Stimulated activated CD4-positive, alpha-beta T cell treated with anti-CD3 and anti-CD28 coated beads, Interleukin-4, amount 100 ng/mL, for 48 hours (primary cell): ENCODE measurements around the gene ALOX12B.
A peak's percentile ranks its signal among the peaks of the same experiment; 100 is the strongest.

Experiments used
- DNase-seq, 2 donors: peaks; one replicate each; pipeline ENCODE4 v3.0.0-alpha.2; 2020; ENCODE audit warnings: low read depth in 2 of 2

Gene ALOX12B

GRCh38 chr17:8087075-8087951 lies at the start of gene ALOX12B:
Gene ALOX12B, minus strand, starts transcription at chr17:8087716. Its CDS starts 274 bp downstream, at chr17:8087442.
- no peak for DNase-seq

GRCh38 chr17:8133941-8134340 lies 46.4 kb upstream of the ALOX12B start:
- DNase-seq = no peak

DNA sequence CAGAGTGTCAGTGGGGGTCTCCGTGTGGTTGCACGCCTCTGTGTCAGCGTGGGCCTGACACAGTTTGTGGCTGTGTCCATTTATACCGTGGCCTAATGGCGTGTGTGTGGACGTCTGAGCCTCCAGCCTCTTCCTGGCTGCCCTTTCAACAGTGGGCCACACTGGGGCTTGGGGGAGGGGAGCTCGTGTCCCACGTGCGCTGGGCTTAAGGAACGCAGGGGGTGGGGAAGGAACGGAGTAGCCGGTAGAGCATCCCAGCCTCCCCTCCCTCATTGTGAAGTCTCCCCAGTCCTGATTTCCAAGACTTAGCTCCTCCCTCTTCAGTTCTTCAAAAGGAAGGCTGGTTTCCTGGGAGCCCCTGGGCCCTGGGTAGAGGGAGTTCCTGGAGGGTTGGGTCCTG lies 45.9 kb upstream of the ALOX12B start:
- no peak for DNase-seq

DNA sequence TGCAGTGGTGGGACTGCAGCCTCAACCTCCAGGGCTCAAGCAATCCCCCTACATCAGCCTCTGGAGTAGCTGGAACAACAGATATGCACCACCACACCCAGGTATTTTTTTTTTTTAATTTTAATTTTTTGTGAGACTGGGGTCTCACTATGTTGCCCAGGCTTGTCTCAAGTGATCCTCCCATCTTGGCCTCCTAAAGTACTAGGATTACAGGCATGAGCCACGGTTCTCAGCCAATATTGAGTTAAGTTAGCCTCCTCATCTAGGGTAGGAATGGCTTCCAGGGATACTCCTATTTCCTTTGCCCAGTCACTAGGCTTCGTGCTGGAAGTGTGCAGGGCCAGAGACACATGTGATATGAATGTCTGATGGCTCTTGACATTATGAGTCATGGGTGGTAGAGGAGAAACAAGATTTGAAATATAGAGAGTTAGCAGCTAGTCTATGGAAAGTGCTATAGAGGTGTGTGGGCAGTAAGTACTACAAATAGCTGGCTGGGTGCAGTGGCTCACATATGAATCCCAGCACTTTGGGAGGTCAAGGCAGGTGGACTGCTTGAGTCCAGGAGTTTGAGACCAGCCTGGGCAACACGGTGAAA lies 44.4 kb upstream of the ALOX12B start:
- DNase-seq = no peak

GRCh38 chr17:8128125-8128784 lies 40.7 kb upstream of the ALOX12B start:
- no peak for DNase-seq

DNA sequence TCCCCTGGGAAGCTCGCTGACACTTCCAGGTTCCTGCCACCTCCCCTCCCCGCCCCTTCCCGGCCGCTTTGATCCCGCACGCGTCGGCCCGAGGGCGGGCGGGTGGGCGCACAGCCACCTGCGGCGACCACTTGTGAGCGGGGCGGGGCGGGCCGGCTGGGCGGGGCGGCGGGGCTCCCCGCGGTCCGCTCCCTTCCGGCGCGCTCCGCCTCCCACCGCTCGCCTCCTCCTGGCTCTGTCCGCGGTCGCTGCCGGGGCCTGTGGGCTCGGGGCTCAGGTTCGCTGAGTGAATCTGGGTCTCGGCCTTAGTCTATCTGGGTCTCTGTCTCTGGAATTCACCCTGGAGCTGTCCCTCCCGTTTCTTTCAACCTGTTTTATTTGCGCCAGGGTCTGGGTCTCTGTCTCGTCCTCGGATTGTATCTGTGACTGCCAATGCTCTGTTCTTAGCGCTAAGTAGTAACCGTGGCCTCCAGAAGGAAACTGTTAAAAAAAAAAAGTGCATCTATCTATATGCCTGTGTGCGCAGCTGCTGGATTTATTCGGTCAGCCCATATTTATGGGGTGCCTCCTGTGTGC lies 39.1 kb upstream of the ALOX12B start:
- DNase-seq = peak in 1 of 2 donors; percentile 44

- no peak for DNase-seq
Observed at GRCh38 chr17:8125947-8126490, 38.5 kb upstream of the ALOX12B start.

DNA sequence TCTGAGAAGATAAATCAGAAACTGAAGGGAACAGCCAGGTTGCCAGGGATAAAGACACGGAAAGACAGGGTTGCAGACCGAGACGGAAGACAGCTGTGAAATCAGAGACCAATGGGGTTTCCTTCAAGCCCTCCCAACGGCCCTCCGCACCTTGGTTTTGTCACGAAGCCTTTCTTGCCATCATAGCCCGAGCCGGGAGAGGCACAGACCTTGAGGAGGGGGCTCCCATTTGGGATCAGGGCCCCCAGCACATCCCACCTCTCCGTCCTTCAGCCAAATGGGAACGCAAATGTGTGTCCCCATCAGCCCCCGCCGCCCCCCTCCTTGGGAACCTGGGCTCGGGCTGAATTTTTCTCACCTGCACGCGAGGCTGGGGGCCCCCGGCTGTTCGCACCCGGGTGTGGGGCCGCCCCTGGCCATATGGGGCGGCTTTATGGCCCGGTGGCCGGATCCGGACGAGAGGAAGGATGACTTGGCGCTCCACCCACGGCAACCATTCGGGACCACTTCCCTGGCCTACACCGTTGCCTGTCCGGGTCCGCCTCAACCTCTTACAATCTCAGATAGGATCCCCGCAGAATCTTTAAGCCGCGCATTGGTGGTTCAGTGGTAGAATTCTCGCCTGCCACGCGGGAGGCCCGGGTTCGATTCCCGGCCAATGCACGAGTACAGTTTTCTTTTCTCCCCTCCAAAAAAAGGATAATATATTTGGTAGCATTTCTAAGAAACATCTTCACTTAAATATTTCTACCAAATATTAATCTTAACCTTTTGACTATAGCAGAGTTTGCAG lies 37.8 kb upstream of the ALOX12B start:
- peak; percentile 80 to 95 for DNase-seq

DNA sequence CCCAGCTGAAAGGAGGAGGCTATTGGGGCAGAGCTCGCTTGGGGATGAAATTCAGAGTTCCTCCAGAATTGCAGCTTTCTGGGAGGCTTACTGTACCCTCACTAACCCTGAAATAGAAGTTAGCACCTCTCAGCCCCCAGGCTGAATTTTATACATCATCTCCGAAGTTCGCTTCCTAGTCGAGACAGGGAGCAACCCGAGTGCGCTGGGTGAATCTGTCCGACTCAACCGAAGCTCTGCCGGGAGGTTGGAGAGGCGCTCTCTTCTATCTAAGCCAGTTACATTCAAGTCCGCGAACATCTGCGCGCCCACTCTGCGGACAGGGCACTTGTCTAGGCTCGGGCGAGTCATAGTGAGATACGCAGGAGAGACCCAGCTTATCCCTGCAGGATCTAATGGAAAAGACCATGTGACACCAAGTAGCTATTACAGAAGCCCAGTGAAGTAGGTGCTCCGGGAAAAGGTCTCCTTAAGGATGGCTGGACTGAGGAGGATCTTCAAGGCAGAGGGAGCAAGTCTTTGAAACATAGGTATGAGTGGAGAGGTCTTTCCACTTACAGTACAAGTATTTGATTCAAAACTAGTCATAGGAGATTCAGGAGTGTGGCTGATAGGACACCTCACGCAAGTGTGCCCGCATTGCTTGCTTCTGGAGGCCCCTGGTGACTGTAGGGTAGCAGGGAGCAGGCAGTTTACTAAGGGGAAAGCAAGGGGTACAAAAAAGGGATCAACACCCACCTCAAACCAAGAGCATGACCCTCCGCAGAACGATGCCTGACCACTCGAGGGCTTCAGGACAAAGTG lies 37.0 kb upstream of the ALOX12B start:
- DNase-seq = no peak

DNA sequence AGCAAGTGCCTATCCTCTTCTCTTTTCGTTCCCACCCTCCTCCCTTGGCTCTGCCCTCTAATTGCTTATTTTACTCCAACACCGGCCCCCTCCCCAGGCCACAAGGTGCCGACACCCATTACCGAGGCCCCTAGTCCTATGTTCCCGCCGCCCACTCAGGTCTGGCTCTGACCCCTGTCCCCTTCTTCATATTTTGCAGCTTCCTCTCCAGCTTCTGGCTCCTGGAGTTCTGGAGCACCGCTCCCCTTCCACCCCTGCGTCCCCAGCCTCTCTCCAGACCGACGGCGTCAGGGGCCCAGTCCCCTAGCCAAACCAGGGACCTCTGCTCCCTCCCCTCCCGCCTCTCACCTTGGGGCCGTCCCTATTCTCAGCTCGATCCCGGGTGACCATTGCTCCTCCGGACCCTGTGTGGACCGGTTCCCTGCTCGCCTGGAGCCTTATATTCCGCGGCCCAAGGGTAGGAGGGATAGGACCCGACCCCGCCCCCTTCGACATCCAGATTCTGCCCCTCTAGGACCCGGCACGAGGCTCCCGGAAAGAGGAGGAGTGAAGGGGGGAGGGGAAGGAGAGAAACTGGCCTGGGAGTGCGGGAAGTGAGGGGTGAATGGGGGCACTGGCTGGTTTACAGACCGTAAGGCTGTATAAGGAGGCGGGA lies 36.3 kb upstream of the ALOX12B start, which contains the start of gene HES7:
HES7 (minus strand) TSS at position 412 of the 655 bp plus-strand sequence; CDS start at position 390, 22 bp downstream.
- DNase-seq = no peak

DNA sequence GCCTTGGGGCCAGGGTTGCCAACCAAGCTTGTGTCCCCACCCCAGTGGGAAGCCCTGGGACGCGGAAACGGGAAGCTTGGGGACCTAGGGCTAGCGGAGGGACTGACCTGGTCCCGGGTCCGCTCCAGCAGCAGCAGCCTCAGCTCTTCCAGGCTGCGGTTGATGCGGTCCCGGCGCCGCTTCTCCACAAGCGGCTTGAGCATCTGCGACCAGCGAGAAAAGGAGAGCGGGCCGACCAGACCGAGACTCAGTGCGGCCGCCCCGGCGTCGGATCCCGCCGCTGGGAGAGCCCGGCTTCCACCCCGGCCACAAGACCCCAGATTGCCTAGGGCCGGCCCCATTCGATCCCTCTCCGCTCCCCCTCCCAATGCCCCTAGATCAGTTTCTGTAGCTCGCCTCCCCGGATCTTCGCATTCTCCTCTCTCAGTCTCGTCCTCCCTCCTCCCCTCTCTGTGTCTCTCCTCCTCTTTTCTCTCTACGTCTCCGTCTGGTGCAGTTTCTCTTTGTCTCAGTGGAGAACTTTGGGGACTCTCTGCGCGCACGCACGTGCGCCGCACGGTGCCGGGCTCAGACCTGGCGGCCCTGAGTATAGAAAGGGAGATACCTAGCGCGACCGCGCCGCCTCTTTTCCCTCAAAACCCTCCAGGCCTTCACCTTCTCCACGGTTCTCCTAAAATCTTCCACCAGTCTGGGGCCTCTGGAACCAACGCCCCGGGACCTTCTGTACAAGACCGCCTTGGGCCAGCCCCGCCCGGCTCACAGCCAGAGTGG lies 35.6 kb upstream of the ALOX12B start:
- DNase-seq = peak in 1 of 2 donors; percentile 35

GRCh38 chr17:8122422-8122923 lies 35.0 kb upstream of the ALOX12B start:
- no peak for DNase-seq

- DNase-seq = peak in 1 of 2 donors; percentile 49
Observed at GRCh38 chr17:8121681-8122421, 34.3 kb upstream of the ALOX12B start.

DNA sequence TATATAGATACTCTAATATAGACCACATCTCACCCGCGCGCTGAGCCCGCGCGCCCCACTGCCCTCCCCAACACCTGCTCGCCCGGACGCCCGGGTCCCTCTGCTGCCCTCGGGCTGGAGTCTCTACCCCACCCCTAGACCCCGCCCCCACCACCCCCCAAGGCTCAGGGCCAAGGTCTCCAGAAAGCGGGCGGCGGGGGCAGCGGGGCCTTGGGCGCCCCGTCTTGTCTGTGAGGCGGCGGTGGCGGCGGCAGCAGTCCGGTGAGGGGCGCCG lies 33.8 kb upstream of the ALOX12B start:
- no peak for DNase-seq

DNA sequence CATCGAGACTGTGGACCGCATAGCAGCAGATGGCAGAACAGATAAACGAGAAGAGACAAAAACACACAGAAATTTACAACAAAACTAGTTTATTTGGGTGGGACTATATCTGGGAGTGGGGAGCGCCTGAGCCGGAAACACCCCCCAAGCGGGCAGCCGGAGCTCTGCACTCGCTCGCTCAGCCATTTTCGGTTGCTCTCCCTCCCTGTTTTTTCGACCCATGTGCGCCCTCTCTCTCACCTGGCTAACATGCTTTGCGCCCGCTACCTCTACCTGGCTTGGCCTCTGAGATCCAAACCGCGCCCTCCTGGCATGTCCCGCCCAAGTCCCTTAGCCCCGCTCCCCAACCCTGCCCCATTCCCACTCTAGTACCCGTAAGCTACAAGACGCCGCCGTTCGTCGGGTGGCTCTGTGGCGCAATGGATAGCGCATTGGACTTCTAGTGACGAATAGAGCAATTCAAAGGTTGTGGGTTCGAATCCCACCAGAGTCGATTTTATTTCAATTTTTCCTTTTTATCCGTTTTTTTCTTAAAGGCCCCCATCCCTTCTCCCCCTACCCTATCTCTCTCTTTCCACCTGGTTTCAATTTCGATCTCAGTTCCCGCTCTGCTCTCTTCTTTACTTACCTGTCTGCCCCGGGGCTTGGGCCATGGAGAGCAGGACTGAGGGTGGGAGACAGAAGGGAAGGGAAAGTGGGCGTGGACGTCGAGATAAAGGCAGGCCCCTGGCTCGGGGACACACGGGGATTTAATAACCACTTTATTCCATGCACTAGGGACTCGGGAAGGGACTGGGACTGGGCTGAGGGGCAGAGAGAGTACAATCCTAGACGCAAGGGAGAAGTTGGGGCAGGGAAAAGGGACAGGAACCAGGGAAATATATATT lies 33.2 kb upstream of the ALOX12B start:
- DNase-seq = peak; percentile 73 to 81

DNA sequence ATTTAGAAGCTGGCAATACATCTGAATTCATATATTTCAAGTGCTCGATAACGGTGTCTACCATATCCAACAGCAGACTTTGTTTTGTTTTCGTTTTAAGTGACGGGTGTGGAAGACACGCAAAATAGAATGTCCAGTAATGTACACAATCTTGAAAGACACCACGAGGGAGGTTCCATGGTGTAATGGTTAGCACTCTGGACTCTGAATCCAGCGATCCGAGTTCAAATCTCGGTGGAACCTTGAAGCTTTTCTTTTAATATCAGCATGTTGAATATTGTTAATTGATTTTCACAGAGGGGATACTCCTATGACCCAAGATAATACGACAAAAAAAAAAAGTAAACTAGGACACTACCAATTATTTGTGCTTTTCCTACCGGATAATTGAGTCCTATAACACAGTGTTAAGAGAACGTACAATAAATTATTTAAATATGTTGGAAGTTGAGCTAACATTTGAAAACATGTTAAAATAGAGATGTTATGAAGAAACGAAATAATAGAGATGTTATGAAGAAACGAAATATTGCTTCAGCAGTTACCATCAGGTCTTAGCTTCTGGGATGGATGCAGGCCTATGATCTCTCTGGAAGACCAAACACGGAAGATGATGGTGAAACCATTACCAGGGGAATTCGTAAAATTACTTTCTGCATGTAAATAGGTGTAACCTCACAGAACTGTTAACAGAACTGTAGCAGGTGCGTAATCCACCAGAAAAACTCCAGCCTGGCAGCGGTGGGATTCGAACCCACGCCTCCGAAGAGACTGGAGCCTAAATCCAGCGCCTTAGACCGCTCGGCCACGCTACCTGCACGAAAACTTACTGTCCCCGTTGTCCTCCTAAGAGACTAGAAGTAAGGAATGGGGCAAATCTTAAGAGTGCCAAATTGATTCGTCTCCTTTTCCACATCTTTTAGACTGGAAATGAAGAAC lies 32.3 kb upstream of the ALOX12B start:
- DNase-seq = peak; percentile 86 to 96
